IMR-90 (cell line): ENCODE data around the gene CAMK2G. TPM values are rescaled to one million over a fixed set of nuclear protein-coding genes. Genes with fewer than 3 reads are reported as not detected.

Experiments
- BHLHE40 ChIP-seq: fragments of 150-350 bp; IDR thresholded peaks from 2 replicates; pipeline ENCODE4 v1.6.1; 2016; ENCODE audit warnings: mild to moderate bottlenecking, low read depth, low read length
- CHD1 ChIP-seq: IDR thresholded peaks from 2 replicates; pipeline ENCODE4 v1.6.1; 2012; ENCODE audit warnings: low read depth, low read length, improper control_type of control experiment
- FOS ChIP-seq: fragments of 150-350 bp; IDR thresholded peaks from 2 replicates; pipeline ENCODE4 v1.6.1; 2016; ENCODE audit warnings: low read depth, low read length
- NFE2L2 ChIP-seq: fragments of 150-350 bp; IDR thresholded peaks from 2 replicates; pipeline ENCODE4 v1.6.1; 2016; ENCODE audit warnings: low read depth, mild to moderate bottlenecking, low read length
- RFX5 ChIP-seq: IDR thresholded peaks from 2 replicates; pipeline ENCODE4 v1.8.0; 2012; ENCODE audit warnings: low read depth, mild to moderate bottlenecking, low read length, moderate library complexity
- polyA plus RNA-seq, 3 experiments: library from polyadenylated mRNA; depleted of rRNA; stranded (reverse); fragments of >200 nt; gene quantifications; 2 replicates each; pipeline ENCODE4 v1.2.3, GENCODE V29; 2012; ENCODE audit warnings: low replicate concordance in 1 of 3
- total RNA-seq: library from RNA; depleted of rRNA; stranded (reverse); fragments of >200 nt; gene quantifications from 2 replicates; pipeline ENCODE4 v1.2.3, GENCODE V29; 2012
- TF ChIP-seq, protein P1 (sequence below): fragments of 150-350 bp; IDR thresholded peaks from 2 replicates; pipeline ENCODE4 v1.6.1; 2016; ENCODE audit warnings: low read depth, mild to moderate bottlenecking, low read length, moderate library complexity, borderline replicate concordance

Gene CAMK2G
- total and polyA plus RNA-seq, 2 of the 4 experiments (the other 2 are of a cell fraction), result 20.4 to 25.4 TPM

DNA sequence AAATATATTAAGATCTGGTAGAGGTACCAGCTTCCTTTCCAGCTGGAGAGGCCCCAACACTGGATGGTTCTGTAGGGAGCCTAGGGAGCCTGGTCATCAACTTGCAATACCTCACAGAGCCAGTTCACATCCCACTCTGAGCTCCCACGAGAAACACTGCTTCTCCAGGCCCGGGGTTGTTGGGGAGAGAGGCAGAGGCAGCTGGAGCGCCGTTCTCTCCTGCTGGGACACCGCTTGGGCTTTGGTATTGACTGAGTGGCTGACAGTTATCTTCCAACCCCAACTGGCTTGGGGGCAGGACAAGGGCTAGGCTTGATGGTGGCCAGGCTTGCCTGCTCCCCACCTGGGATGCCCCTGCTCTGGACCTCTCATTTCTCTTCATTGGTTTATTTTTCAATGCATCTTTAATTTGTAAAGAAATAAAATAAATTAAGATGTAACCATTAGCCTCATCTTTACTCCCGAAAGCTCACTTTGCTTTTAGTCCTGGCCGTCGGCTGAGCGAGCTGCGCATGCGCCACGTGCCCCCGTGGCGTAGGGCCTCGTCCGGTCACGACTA lies 102.6 kb downstream of the CAMK2G start (continued):
- TF ChIP-seq, protein P1, sequence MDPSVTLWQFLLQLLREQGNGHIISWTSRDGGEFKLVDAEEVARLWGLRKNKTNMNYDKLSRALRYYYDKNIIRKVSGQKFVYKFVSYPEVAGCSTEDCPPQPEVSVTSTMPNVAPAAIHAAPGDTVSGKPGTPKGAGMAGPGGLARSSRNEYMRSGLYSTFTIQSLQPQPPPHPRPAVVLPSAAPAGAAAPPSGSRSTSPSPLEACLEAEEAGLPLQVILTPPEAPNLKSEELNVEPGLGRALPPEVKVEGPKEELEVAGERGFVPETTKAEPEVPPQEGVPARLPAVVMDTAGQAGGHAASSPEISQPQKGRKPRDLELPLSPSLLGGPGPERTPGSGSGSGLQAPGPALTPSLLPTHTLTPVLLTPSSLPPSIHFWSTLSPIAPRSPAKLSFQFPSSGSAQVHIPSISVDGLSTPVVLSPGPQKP, result no peak
- TF ChIP-seq NFE2L2 (no peak), RFX5 (no peak), BHLHE40 (peak; percentile 7; the same call in 1 of the 2 replicates), CHD1 (no peak), FOS (no peak)
